Measurements from ENCODE around the gene FYN.
A peak's percentile ranks its signal among the peaks of the same experiment; 100 is the strongest.

Gene FYN

GRCh38 chr6:111784433-111784832, 88.8 kb downstream of the FYN start:
- peaks cover 16% of the 10 kb centered on the region for H3K36me3 ChIP-seq (ENCODE audit: insufficient read depth, low read length)
- no peaks in the 10 kb centered on the region for H3K9me3 ChIP-seq (ENCODE audit: low read depth, low read length)
- TF ChIP-seq EZH2 (IDR thresholded peaks at IDR 0.05) (no peak), FOXP2 (optimal IDR thresholded peaks at IDR 0.05; ENCODE audit: control extremely low read depth, extremely low read length, insufficient read depth) (no peak), POLR2AphosphoS5 (IDR thresholded peaks at IDR 0.05; ENCODE audit: borderline replicate concordance, low read depth, low read length) (no peak)
- H3K9ac ChIP-seq (ENCODE audit: insufficient read length), result no peak overlapping the region
- DNase-seq (ENCODE audit: low read depth, low spot score), result peak; percentile 34
- peak overlapping the region; percentile 63 for H3K27ac ChIP-seq
- no peak overlapping the region for H3K4me3 ChIP-seq

GRCh38 chr6:111782887-111783466, 90.3 kb downstream of the FYN start:
- no peak for TF ChIP-seq POLR2AphosphoS5 (IDR thresholded peaks at IDR 0.05; ENCODE audit: borderline replicate concordance, low read depth, low read length)
- no peak for TF ChIP-seq EZH2 (IDR thresholded peaks at IDR 0.05)
- TF ChIP-seq FOXP2 (optimal IDR thresholded peaks at IDR 0.05; ENCODE audit: control extremely low read depth, extremely low read length, insufficient read depth), result no peak

GRCh38 chr6:111782192-111782809, 91.0 kb downstream of the FYN start:
- Histone ChIP-seq H3K27ac (no peak overlapping the region), H3K4me3 (no peak overlapping the region), H3K9me3 (ENCODE audit: low read depth, low read length) (no peaks in the 10 kb centered on the region), H3K9ac (ENCODE audit: insufficient read length) (no peak overlapping the region), H3K36me3 (ENCODE audit: insufficient read depth, low read length) (peaks cover 18% of the 10 kb centered on the region)
- no peak for DNase-seq (ENCODE audit: low read depth, low spot score)
- TF ChIP-seq FOXP2 (optimal IDR thresholded peaks at IDR 0.05; ENCODE audit: control extremely low read depth, extremely low read length, insufficient read depth) (no peak), POLR2AphosphoS5 (IDR thresholded peaks at IDR 0.05; ENCODE audit: borderline replicate concordance, low read depth, low read length) (no peak), EZH2 (IDR thresholded peaks at IDR 0.05) (no peak)

More at GRCh38 chr6:111782887-111783466, 90.3 kb downstream of the FYN start:
- no peak overlapping the region for H3K9ac ChIP-seq (ENCODE audit: insufficient read length)
- peaks cover 24% of the 10 kb centered on the region for H3K36me3 ChIP-seq (ENCODE audit: insufficient read depth, low read length)
- no peaks in the 10 kb centered on the region for H3K9me3 ChIP-seq (ENCODE audit: low read depth, low read length)
- H3K4me3 ChIP-seq, result no peak overlapping the region
- no peak for DNase-seq (ENCODE audit: low read depth, low spot score)
- H3K27ac ChIP-seq, result no peak overlapping the region

GRCh38 chr6:111781041-111781708, 92.1 kb downstream of the FYN start:
- Histone ChIP-seq H3K4me3 (no peak overlapping the region), H3K27ac (no peak overlapping the region), H3K9me3 (ENCODE audit: low read depth, low read length) (no peaks in the 10 kb centered on the region), H3K36me3 (ENCODE audit: insufficient read depth, low read length) (peaks cover 16% of the 10 kb centered on the region), H3K9ac (ENCODE audit: insufficient read length) (no peak overlapping the region)
- DNase-seq (ENCODE audit: low read depth, low spot score), result no peak
- TF ChIP-seq FOXP2 (optimal IDR thresholded peaks at IDR 0.05; ENCODE audit: control extremely low read depth, extremely low read length, insufficient read depth) (no peak), EZH2 (IDR thresholded peaks at IDR 0.05) (no peak), POLR2AphosphoS5 (IDR thresholded peaks at IDR 0.05; ENCODE audit: borderline replicate concordance, low read depth, low read length) (no peak)

- Histone ChIP-seq H3K36me3 (ENCODE audit: insufficient read depth, low read length) (peaks cover 16% of the 10 kb centered on the region), H3K27ac (no peak overlapping the region), H3K4me3 (no peak overlapping the region), H3K9me3 (ENCODE audit: low read depth, low read length) (no peaks in the 10 kb centered on the region), H3K9ac (ENCODE audit: insufficient read length) (no peak overlapping the region)
- no peak for TF ChIP-seq EZH2 (IDR thresholded peaks at IDR 0.05)
- TF ChIP-seq FOXP2 (optimal IDR thresholded peaks at IDR 0.05; ENCODE audit: control extremely low read depth, extremely low read length, insufficient read depth), result no peak
- no peak for TF ChIP-seq POLR2AphosphoS5 (IDR thresholded peaks at IDR 0.05; ENCODE audit: borderline replicate concordance, low read depth, low read length)
- DNase-seq (ENCODE audit: low read depth, low spot score), result no peak
These were observed 92.9 kb downstream of the FYN start for GRCh38 chr6:111780393-111780792.

GRCh38 chr6:111779660-111780059, 93.6 kb downstream of the FYN start:
- H3K27ac ChIP-seq, result no peak overlapping the region
- no peak for DNase-seq (ENCODE audit: low read depth, low spot score)

GRCh38 chr6:111779031-111779430, 94.2 kb downstream of the FYN start:
- H3K9me3 ChIP-seq (ENCODE audit: low read depth, low read length), result no peaks in the 10 kb centered on the region
- H3K9ac ChIP-seq (ENCODE audit: insufficient read length), result no peak overlapping the region
- peaks cover 16% of the 10 kb centered on the region for H3K36me3 ChIP-seq (ENCODE audit: insufficient read depth, low read length)
- DNase-seq (ENCODE audit: low read depth, low spot score), result no peak
- H3K4me3 ChIP-seq, result no peak overlapping the region
- H3K27ac ChIP-seq, result no peak overlapping the region
- TF ChIP-seq POLR2AphosphoS5 (IDR thresholded peaks at IDR 0.05; ENCODE audit: borderline replicate concordance, low read depth, low read length) (no peak), FOXP2 (optimal IDR thresholded peaks at IDR 0.05; ENCODE audit: control extremely low read depth, extremely low read length, insufficient read depth) (no peak), EZH2 (IDR thresholded peaks at IDR 0.05) (no peak)

More at GRCh38 chr6:111779660-111780059, 93.6 kb downstream of the FYN start:
- Histone ChIP-seq H3K9ac (ENCODE audit: insufficient read length) (no peak overlapping the region), H3K9me3 (ENCODE audit: low read depth, low read length) (no peaks in the 10 kb centered on the region), H3K36me3 (ENCODE audit: insufficient read depth, low read length) (peaks cover 16% of the 10 kb centered on the region), H3K4me3 (no peak overlapping the region)
- TF ChIP-seq EZH2 (IDR thresholded peaks at IDR 0.05) (no peak), POLR2AphosphoS5 (IDR thresholded peaks at IDR 0.05; ENCODE audit: borderline replicate concordance, low read depth, low read length) (no peak), FOXP2 (optimal IDR thresholded peaks at IDR 0.05; ENCODE audit: control extremely low read depth, extremely low read length, insufficient read depth) (no peak)

- Histone ChIP-seq H3K9me3 (ENCODE audit: low read depth, low read length) (no peaks in the 10 kb centered on the region), H3K36me3 (ENCODE audit: insufficient read depth, low read length) (peaks cover 16% of the 10 kb centered on the region), H3K27ac (peak overlapping the region; percentile 34; the same call in 1 of the 2 replicates), H3K9ac (ENCODE audit: insufficient read length) (no peak overlapping the region), H3K4me3 (no peak overlapping the region)
- TF ChIP-seq POLR2AphosphoS5 (IDR thresholded peaks at IDR 0.05; ENCODE audit: borderline replicate concordance, low read depth, low read length) (no peak), EZH2 (IDR thresholded peaks at IDR 0.05) (no peak), FOXP2 (optimal IDR thresholded peaks at IDR 0.05; ENCODE audit: control extremely low read depth, extremely low read length, insufficient read depth) (no peak)
- DNase-seq (ENCODE audit: low read depth, low spot score), result no peak
These were observed 95.9 kb downstream of the FYN start for GRCh38 chr6:111777357-111777756.
